H1 (cell line): ENCODE data around the gene ZNF277. TPM values are rescaled to one million over a fixed set of nuclear protein-coding genes. Genes with fewer than 3 reads are reported as not detected.

Source experiments
- CBX8 ChIP-seq: fragments of 300-800, 300-1000 bp; sonication (generic); IDR thresholded peaks from 2 replicates; pipeline ENCODE4 v1.7.1; 2016; ENCODE audit warnings: low read depth, low read length, borderline replicate concordance
- JUND ChIP-seq: IDR thresholded peaks from 2 replicates; pipeline ENCODE4 v1.6.1; 2011; ENCODE audit warnings: mild to moderate bottlenecking, improper control_type of control experiment, low read length
- KDM5A ChIP-seq: fragments of 200-600 bp; IDR thresholded peaks from 2 replicates; pipeline ENCODE4 v1.7.1; 2012; ENCODE audit warnings: mild to moderate bottlenecking, low read length, inconsistent platforms, mixed read lengths
- POLR2AphosphoS5 ChIP-seq: IDR thresholded peaks from 2 replicates; pipeline ENCODE4 v1.6.1; 2011; ENCODE audit warnings: low read depth, low read length
- RAD21 ChIP-seq, 2 experiments: IDR thresholded peaks in 1 of 2; conservative IDR thresholded peaks in 1 of 2; 2 replicates each; pipeline ENCODE4 v1.6.1; 2011; ENCODE audit warnings: low read depth in 2 of 2, low read length in 2 of 2, improper control_type of control experiment in 1 of 2, inconsistent platforms in 1 of 2, mild to moderate bottlenecking in 1 of 2, moderate library complexity in 1 of 2
- SIN3A ChIP-seq, 2 experiments: IDR thresholded peaks in 1 of 2; conservative IDR thresholded peaks in 1 of 2; 2 replicates each; pipeline ENCODE4 v1.6.1; 2011 to 2012; ENCODE audit warnings: low read length in 2 of 2, improper control_type of control experiment in 1 of 2, low read depth in 1 of 2, mild to moderate bottlenecking in 1 of 2
- SP4 ChIP-seq: IDR thresholded peaks from 2 replicates; pipeline ENCODE4 v1.6.1; 2012; ENCODE audit warnings: low read length, inconsistent platforms
- SUZ12 ChIP-seq: fragments of 200-600 bp; sonication (generic); IDR thresholded peaks from 2 replicates; pipeline ENCODE4 v1.6.1; 2012; ENCODE audit warnings: mild to moderate bottlenecking, inconsistent platforms, low read length, moderate library complexity, mixed read lengths
- polyA plus RNA-seq, 7 experiments: library from polyadenylated mRNA; depleted of rRNA in 3 of 7; stranded (reverse) in 5 of 7; unstranded in 2 of 7; fragments of >200 nt in 5 of 7; fragments of 200-250 nt in 2 of 7; gene quantifications; 1 replicate in 5 of 7; 2 replicates in 1 of 7; 4 replicates in 1 of 7; pipeline versions ENCODE4 v1.2.1 to v1.2.3, GENCODE V29; 2011 to 2013; ENCODE audit warnings: missing spikeins in 2 of 7, mixed read lengths in 2 of 7
- total RNA-seq: library from RNA; stranded (reverse); fragmentation: NEBNext Ultra II Directional; extraction: Animal tissue kit (Norgen Biotek cat#: 25700); gene quantifications from 2 replicates; pipeline ENCODE4 v1.2.1, GENCODE V29; 2021
- TF ChIP-seq, protein P1 (sequence below): IDR thresholded peaks from 2 replicates; pipeline ENCODE4 v1.6.1; 2012; ENCODE audit warnings: inconsistent platforms

ZNF277 gene
- total and polyA plus RNA-seq, 2 of the 8 experiments (the other 6 are each of a cell fraction or from before 2014, with no cell fraction given), result 5.1 to 21.7 TPM

DNA sequence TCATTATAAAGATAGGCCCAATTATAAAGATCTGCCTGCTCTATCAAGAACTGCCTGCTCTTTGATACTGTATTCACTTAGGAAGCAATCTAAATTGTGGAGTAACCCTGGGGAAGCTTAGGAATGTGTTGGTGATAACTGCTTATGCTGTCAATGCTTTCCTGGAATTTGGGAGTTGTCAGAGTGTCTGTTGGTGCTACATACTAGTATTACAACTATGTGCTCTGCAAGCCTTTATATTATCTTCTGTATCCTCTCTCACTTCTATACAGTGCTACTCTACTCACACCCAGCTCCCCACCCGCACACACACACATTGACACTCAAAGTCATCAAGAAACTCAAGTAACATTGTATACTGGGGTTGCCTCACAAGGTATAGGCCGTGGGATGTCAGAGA is 6.1 kb downstream of the ZNF277 start (continued):
- TF ChIP-seq JUND, result no peak
- no peak for TF ChIP-seq RAD21 (IDR thresholded peaks at IDR 0.05 in 1 of 2, conservative IDR thresholded peaks at IDR 0.05 in 1 of 2; ENCODE audit: low read depth in 2 of 2, low read length in 2 of 2)
- TF ChIP-seq SP4, result no peak
- TF ChIP-seq, protein P1, sequence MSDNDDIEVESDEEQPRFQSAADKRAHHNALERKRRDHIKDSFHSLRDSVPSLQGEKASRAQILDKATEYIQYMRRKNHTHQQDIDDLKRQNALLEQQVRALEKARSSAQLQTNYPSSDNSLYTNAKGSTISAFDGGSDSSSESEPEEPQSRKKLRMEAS, result no peak
- no peak for TF ChIP-seq KDM5A
- no peak for TF ChIP-seq SUZ12
- TF ChIP-seq POLR2AphosphoS5, result no peak
- no peak for TF ChIP-seq CBX8
- no peak for TF ChIP-seq SIN3A (conservative IDR thresholded peaks at IDR 0.05 in 1 of 2, IDR thresholded peaks at IDR 0.05 in 1 of 2; ENCODE audit: low read depth in 1 of 2, low read length in 2 of 2)
